Panc1 (cell line): ENCODE measurements around the gene CYP11A1. TPM values are rescaled to one million over a fixed set of nuclear protein-coding genes. Genes with fewer than 3 reads are reported as not detected.

Experiments
- ATAC-seq: fragments of 200-7000 bp; cut with Tn5 transposase; 2 replicates; pipeline ENCODE4 v1.9.1; 2020; ENCODE audit warnings: mild to moderate bottlenecking, moderate library complexity
- BruUV-seq: library from RNA; stranded (reverse); fragments of 400-500 nt; replicated peaks from 2 replicates; lab custom pipeline; 2021; lab: Mats Ljungman, UMichigan
- CTCF ChIA-PET: fragments of 300-600 bp; sonication (Branson Sonifier 250); formaldehyde crosslinking; loops from one replicate; lab custom pipeline; 2022; ENCODE audit warnings: antibody characterized with exemption; lab: Charles Lee
- POLR2A ChIA-PET: fragments of 300-600 bp; sonication (Branson Sonifier 250); formaldehyde crosslinking; loops from one replicate; lab custom pipeline; 2022; ENCODE audit warnings: antibody characterized with exemption; lab: Charles Lee
- DNase-seq: peaks from one replicate; pipeline ENCODE4 v3.0.0-alpha.2; 2010; ENCODE audit warnings: low read depth, low spot score
- H3K27ac ChIP-seq: 2 replicates; pipeline ENCODE4 v1.5.1; 2011; ENCODE audit warnings: mild to moderate bottlenecking, low read length, inconsistent platforms
- H3K27me3 ChIP-seq: fragments of 200-500 bp; sonication (Bioruptor generic); 2 replicates; pipeline ENCODE4 v1.6.0; 2014; ENCODE audit warnings: low read length, inconsistent platforms; ENCODE audit not compliant: control insufficient read depth, insufficient read depth
- H3K36me3 ChIP-seq: fragments of 200-500 bp; sonication (Bioruptor generic); 2 replicates; pipeline ENCODE4 v1.5.1; 2014; ENCODE audit warnings: inconsistent platforms, mild to moderate bottlenecking, low read length, moderate library complexity; ENCODE audit not compliant: control insufficient read depth, insufficient read depth
- H3K4me1 ChIP-seq: 2 replicates; pipeline ENCODE4 v1.5.1; 2011; ENCODE audit warnings: inconsistent platforms, mild to moderate bottlenecking, low read length, moderate library complexity; ENCODE audit not compliant: control insufficient read depth, insufficient read depth
- H3K4me3 ChIP-seq, 2 experiments: 2 replicates each; pipeline ENCODE4 v1.5.1; 2011 to 2012; ENCODE audit warnings: low read depth in 2 of 2, low read length in 2 of 2, mild to moderate bottlenecking in 2 of 2, inconsistent platforms in 1 of 2, moderate library complexity in 1 of 2
- H3K9me3 ChIP-seq: fragments of 200-500 bp; sonication (Bioruptor generic); 2 replicates; pipeline ENCODE4 v1.5.1; 2014; ENCODE audit warnings: low read depth, mild to moderate bottlenecking, inconsistent platforms, low read length, moderate library complexity; ENCODE audit not compliant: control insufficient read depth, insufficient read depth
- CTCF ChIP-seq: fragments of 450-650 bp; IDR thresholded peaks from 2 replicates; pipeline ENCODE4 v1.5.1; 2017; ENCODE audit warnings: mild to moderate bottlenecking
- POLR2AphosphoS5 ChIP-seq: IDR thresholded peaks from 2 replicates; pipeline ENCODE4 v1.6.1; 2012; ENCODE audit warnings: mild to moderate bottlenecking, low read depth, low read length, moderate library complexity
- REST ChIP-seq, 2 experiments: IDR thresholded peaks; 2 replicates each; pipeline ENCODE4 v1.6.1; 2011 to 2012; ENCODE audit warnings: low read depth in 2 of 2, control low read depth in 1 of 2, low read length in 1 of 2, mild to moderate bottlenecking in 1 of 2, moderate library complexity in 1 of 2; ENCODE audit not compliant: insufficient read depth in 1 of 2
- SIN3A ChIP-seq: IDR thresholded peaks from 2 replicates; pipeline ENCODE4 v1.6.1; 2012; ENCODE audit warnings: low read depth, mild to moderate bottlenecking, low read length, moderate library complexity, borderline replicate concordance; ENCODE audit not compliant: insufficient read depth
- TCF7L2 ChIP-seq: IDR thresholded peaks from 2 replicates; pipeline ENCODE4 v1.6.1; 2011; ENCODE audit warnings: mild to moderate bottlenecking, low read depth, low read length, inconsistent platforms
- in situ Hi-C: cut with HindIII; loops from 2 replicates; pipeline ENCODE4 v1.10.0; 2016; ENCODE audit warnings: low sequenced_read_pairs, low pct_unique_long_range_greater_than_20kb
- intact Hi-C: fragments of 100-400 bp; cut with micrococcal nuclease; formaldehyde crosslinking; loops from one replicate; pipeline ENCODE4 v1.10.0; 2022; ENCODE audit not compliant: unreplicated experiment
- total RNA-seq: library from RNA; stranded (reverse); gene quantifications from one replicate; pipeline ENCODE4 v1.2.1, GENCODE V29; 2021; ENCODE audit not compliant: unreplicated experiment

The CYP11A1 gene
- total RNA-seq, 1 experiment from 2014 or later, result 0.57 TPM

- Histone ChIP-seq H3K9me3 (no peaks in the 10 kb centered on the region), H3K27me3 (no peaks in the 10 kb centered on the region; the same call in 1 of the 2 replicates), H3K4me1 (peaks cover 3% of the 10 kb centered on the region; the same call in 1 of the 2 replicates), H3K36me3 (no peaks in the 10 kb centered on the region), H3K27ac (peak overlapping the region; percentile 70), H3K4me3 (peak overlapping the region; percentile 42 to 49)
- no peak for DNase-seq
- CTCF ChIA-PET, result no interaction called here
- TSS peak; percentile 72 for BruUV-seq
- intact Hi-C loops (no loop called here), in situ Hi-C loops (no loop called here)
- POLR2A ChIA-PET, result interaction anchor here (0.7 kb wide), 2 partner anchors 19 to 261 kb away, joined by 9 to 11 read pairs; no protein-coding TSS in a partner anchor
- ATAC-seq, result peak; percentile 87
- TF ChIP-seq POLR2AphosphoS5, result no peak
- TF ChIP-seq CTCF, result no peak
- no peak for TF ChIP-seq SIN3A
- TF ChIP-seq REST (IDR thresholded peaks at IDR 0.05; ENCODE audit: insufficient read depth in 1 of 2, low read depth in 2 of 2, low read length in 1 of 2), result no peak
- no peak for TF ChIP-seq TCF7L2
Measured at GRCh38 chr15:74365598-74366445, 1.6 kb downstream of the CYP11A1 start.

GRCh38 chr15:74364936-74365597 is 2.4 kb downstream of the CYP11A1 start:
- ATAC-seq, result no peak; the same call in 1 of the 2 replicates
- Histone ChIP-seq H3K27ac (peak overlapping the region; percentile 70), H3K36me3 (no peaks in the 10 kb centered on the region), H3K27me3 (no peaks in the 10 kb centered on the region), H3K4me3 (peak overlapping the region; percentile 42 to 49), H3K4me1 (peaks cover 3% of the 10 kb centered on the region; the same call in 1 of the 2 replicates), H3K9me3 (no peaks in the 10 kb centered on the region)
- in situ Hi-C loops (no loop called here), intact Hi-C loops (no loop called here)
- no peak for TF ChIP-seq SIN3A
- TF ChIP-seq TCF7L2, result no peak
- TF ChIP-seq POLR2AphosphoS5, result no peak
- TF ChIP-seq CTCF, result no peak
- no peak for TF ChIP-seq REST (IDR thresholded peaks at IDR 0.05; ENCODE audit: insufficient read depth in 1 of 2, low read depth in 2 of 2, low read length in 1 of 2)
- no TSS peak for BruUV-seq
- CTCF ChIA-PET, result no interaction called here
- POLR2A ChIA-PET, result interaction anchor here (0.7 kb wide), 1 partner anchor 20 kb away, joined by 9 read pairs; no protein-coding TSS in a partner anchor
- DNase-seq, result no peak
